ENCODE data around the gene SYT3. TPM values are rescaled to one million over a fixed set of nuclear protein-coding genes. Genes with fewer than 3 reads are reported as not detected.

SYT3 gene
- total and polyA plus RNA-seq, 2 donors (not counting 3 experiments of a cell fraction or from before 2014, with no cell fraction given) = 0.11 to 0.53 TPM

DNA sequence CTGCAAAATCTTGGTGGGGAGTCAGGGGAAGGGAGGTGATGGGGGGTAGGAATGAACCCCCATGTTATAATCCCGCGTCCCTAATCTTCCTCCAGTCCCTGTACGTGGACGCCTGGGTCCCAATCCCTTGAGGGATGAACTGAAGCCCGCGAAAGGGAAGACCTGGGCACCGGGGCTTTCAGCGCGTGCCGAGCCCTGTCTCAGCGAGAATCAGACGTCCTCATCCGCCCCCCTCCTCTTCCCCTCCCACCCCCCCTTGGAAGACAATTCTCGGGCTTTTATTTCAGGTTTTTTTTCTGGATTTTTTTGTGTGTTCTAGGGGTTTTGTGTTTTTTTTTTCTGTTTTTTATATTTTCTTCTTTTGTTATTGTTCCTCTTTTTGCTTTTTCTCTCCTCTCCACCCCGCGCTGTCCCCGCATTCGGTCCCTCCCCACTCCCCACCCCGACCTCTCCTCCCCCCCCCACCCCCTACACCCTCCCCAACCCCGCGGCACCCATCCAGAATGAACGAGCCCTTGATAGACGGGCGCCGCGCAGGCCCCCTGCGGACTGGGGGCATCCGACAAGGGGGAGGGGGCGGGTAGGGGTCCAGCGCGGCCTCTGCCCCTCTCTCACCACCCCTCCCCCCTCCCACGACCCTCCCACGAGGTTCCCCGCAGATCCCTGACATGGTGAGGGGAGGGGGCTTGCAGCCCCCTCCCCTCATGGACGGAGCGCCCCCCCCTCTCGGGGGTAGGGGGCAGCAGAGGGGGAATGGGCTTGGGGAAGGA is 19.8 kb upstream of the SYT3 start:
- Histone ChIP-seq H3K9me1 (replicated peaks; ENCODE audit: control insufficient read depth, extremely low read depth, insufficient read depth, low read length) (no peaks in the 10 kb centered on the region), H3K4me3 (replicated peaks in 1 of 3; ENCODE audit: insufficient read depth in 1 of 3, low read depth in 1 of 3, low read length in 3 of 3) (peak overlapping the region in 1 of 3 experiments; percentile 22), H3K4me1 (ENCODE audit: control insufficient read depth, extremely low read depth, insufficient read depth, low read length) (peaks cover 11% of the 10 kb centered on the region), H3K36me3 (ENCODE audit: control insufficient read depth in 2 of 2, extremely low read depth in 1 of 2, insufficient read depth in 2 of 2, low read length in 2 of 2) (no peaks in the 10 kb centered on the region), H3K27me3 (ENCODE audit: control insufficient read depth in 2 of 2, insufficient read depth in 2 of 2, low read length in 2 of 2) (peaks cover 0 to 2% of the 10 kb centered on the region in 2 experiments), H4K20me1 (replicated peaks; ENCODE audit: control insufficient read depth, extremely low read depth, insufficient read depth, low read length) (no peaks in the 10 kb centered on the region), H3K79me2 (ENCODE audit: control insufficient read depth, insufficient read depth, low read length) (no peaks in the 10 kb centered on the region), H3K27ac (ENCODE audit: insufficient read depth, low read depth, low read length) (no peak overlapping the region), H3K9me3 (replicated peaks; ENCODE audit: control insufficient read depth, insufficient read depth, low read length) (no peaks in the 10 kb centered on the region), H3K4me2 (ENCODE audit: insufficient read depth, low read length) (peak overlapping the region; percentile 28), H3K9ac (replicated peaks; ENCODE audit: extremely low read depth, insufficient read depth, low read length) (no peak overlapping the region), H2AFZ (ENCODE audit: low read depth, low read length) (no peak overlapping the region)
- no TSS peak for BruUV-seq (replicated peaks)
- no peak for FAIRE-seq
- intact Hi-C loops (cut with micrococcal nuclease) = loop anchor here (2.0 to 5.0 kb wide), 3 partner anchors 51 to 327 kb away; no protein-coding TSS in a partner anchor
- POLR2A ChIA-PET = no interaction called here
- dilution Hi-C loops (cut with MboI; ENCODE audit: extremely low pct_ligation_motif_present, low sequenced_read_pairs) = no loop called here
- CTCF ChIA-PET = interaction anchor here (1.1 to 1.4 kb wide), 2 partner anchors 44 to 122 kb away, joined by 3 to 4 read pairs; no protein-coding TSS in a partner anchor
- TF ChIP-seq EZH2 (IDR thresholded peaks at IDR 0.05; ENCODE audit: borderline replicate concordance, low read depth, low read length, severe bottlenecking) (no peak), POLR2AphosphoS5 (IDR thresholded peaks at IDR 0.05; ENCODE audit: insufficient read depth, low read depth, low read length) (no peak), MYC (IDR thresholded peaks at IDR 0.05; ENCODE audit: low read depth, low read length) (no peak), POLR2A (IDR thresholded peaks at IDR 0.05; ENCODE audit: low read depth, low read length) (no peak), FOS (IDR thresholded peaks at IDR 0.05; ENCODE audit: borderline replicate concordance, insufficient read depth, low read length) (no peak), GATA2 (IDR thresholded peaks at IDR 0.05; ENCODE audit: insufficient read depth, insufficient read length, low read depth, low read length) (no peak), JUN (IDR thresholded peaks at IDR 0.05; ENCODE audit: borderline replicate concordance, insufficient read depth, insufficient read length, low read depth) (no peak)
- TF ChIP-seq, protein P1, sequence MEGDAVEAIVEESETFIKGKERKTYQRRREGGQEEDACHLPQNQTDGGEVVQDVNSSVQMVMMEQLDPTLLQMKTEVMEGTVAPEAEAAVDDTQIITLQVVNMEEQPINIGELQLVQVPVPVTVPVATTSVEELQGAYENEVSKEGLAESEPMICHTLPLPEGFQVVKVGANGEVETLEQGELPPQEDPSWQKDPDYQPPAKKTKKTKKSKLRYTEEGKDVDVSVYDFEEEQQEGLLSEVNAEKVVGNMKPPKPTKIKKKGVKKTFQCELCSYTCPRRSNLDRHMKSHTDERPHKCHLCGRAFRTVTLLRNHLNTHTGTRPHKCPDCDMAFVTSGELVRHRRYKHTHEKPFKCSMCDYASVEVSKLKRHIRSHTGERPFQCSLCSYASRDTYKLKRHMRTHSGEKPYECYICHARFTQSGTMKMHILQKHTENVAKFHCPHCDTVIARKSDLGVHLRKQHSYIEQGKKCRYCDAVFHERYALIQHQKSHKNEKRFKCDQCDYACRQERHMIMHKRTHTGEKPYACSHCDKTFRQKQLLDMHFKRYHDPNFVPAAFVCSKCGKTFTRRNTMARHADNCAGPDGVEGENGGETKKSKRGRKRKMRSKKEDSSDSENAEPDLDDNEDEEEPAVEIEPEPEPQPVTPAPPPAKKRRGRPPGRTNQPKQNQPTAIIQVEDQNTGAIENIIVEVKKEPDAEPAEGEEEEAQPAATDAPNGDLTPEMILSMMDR (IDR thresholded peaks at IDR 0.05; ENCODE audit: extremely low read depth in 1 of 2, insufficient read depth in 1 of 2, low read depth in 1 of 2, low read length in 2 of 2) = no peak
- TF ChIP-seq, protein P2, sequence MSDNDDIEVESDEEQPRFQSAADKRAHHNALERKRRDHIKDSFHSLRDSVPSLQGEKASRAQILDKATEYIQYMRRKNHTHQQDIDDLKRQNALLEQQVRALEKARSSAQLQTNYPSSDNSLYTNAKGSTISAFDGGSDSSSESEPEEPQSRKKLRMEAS (IDR thresholded peaks at IDR 0.05; ENCODE audit: insufficient read depth, insufficient read length) = no peak
- DNase-seq (ENCODE audit: low read depth, low spot score) = no peak
